ENCODE measurements around the gene CAPS2. TPM values are rescaled to one million over a fixed set of nuclear protein-coding genes. Genes with fewer than 3 reads are reported as not detected.

The CAPS2 gene
- total RNA-seq = 1 to 10 TPM; 7.2 to 9.8 TPM
- polyA plus RNA-seq (ENCODE audit: insufficient read length in 6 of 6) = 1 to 10 TPM; 5.2 to 9.6 (median 8.2) TPM
- long read RNA-seq, donor 1 = 0 reads
- long read RNA-seq, donor 2, partial matches to known transcripts = 0 of 1 reads
- long read RNA-seq, donor 2, other reads (novel, unspliced or antisense) = 0 of 1 reads
- long read RNA-seq, donor 3 = 0 reads
- long read RNA-seq, donor 4, partial matches to known transcripts = 0 of 1 reads
- long read RNA-seq, donor 4, other reads (novel, unspliced or antisense) = 1 of 1 reads
- long read RNA-seq, donor 5 = 0 reads
- long read RNA-seq, donor 6, partial matches to known transcripts = 0 of 1 reads
- long read RNA-seq, donor 6, other reads (novel, unspliced or antisense) = 0 of 1 reads
- long read RNA-seq, donor 7 = 0 reads
- long read RNA-seq, donor 8 = 0 reads
- long read RNA-seq, donor 9 = 0 reads
- long read RNA-seq, donor 10 = 0 reads
- long read RNA-seq, donor 11, partial matches to known transcripts = 0 of 6 reads
- long read RNA-seq, donor 11, other reads (novel, unspliced or antisense) = 5 of 6 reads
- long read RNA-seq, donor 12, partial matches to known transcripts = 0 of 1 reads
- long read RNA-seq, donor 12, other reads (novel, unspliced or antisense) = 0 of 1 reads

DNA sequence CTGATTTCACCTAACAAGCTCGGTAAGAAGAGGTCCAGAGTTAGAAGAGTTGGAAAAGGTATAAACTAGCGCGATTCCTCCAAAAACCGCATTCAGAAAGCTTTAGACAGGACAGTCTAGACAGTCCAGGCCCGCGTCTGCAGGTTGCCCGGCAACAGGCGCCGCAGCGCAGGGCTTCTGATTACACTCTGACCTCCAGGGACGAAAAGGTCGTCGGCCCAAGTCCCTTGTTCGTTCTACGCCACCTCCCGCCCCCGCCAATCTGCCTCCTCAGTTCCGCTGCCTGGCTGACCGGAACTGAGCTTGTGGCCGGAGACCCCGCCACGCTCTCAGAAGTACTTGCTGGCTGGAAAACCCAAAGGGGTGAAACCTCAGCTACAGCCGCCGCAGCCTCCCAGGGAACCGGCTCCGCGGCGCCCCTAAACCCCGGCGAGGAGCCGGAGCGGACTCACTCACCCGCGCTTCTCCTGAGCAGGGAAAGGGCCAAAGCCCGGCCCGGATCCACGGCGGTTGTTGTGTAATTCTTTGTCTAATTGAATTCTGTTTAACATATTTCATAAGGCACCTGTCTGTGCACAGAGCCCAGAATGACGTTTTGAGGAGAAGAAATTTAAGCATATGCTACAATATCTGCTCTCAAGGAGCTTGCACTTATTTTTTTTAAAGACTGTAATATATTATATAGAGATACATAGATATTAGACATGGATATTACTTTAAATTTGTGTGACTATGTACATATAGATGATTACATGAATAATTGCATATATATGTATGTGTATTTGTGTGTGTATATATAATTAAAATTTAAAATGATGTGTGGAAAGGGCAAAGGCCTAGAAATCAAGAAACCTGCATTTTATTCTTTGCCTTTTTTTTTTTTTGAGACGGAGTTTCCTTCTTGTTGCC lies at the start of gene CAPS2:
Gene CAPS2 (minus strand): TSS at position 407 of the 909 bp plus-strand sequence. CDS start 3,826 bp downstream, outside the sequence.
- TF ChIP-seq, protein P1, sequence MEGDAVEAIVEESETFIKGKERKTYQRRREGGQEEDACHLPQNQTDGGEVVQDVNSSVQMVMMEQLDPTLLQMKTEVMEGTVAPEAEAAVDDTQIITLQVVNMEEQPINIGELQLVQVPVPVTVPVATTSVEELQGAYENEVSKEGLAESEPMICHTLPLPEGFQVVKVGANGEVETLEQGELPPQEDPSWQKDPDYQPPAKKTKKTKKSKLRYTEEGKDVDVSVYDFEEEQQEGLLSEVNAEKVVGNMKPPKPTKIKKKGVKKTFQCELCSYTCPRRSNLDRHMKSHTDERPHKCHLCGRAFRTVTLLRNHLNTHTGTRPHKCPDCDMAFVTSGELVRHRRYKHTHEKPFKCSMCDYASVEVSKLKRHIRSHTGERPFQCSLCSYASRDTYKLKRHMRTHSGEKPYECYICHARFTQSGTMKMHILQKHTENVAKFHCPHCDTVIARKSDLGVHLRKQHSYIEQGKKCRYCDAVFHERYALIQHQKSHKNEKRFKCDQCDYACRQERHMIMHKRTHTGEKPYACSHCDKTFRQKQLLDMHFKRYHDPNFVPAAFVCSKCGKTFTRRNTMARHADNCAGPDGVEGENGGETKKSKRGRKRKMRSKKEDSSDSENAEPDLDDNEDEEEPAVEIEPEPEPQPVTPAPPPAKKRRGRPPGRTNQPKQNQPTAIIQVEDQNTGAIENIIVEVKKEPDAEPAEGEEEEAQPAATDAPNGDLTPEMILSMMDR (IDR thresholded peaks at IDR 0.05) = no peak
- H3K36me3 ChIP-seq = no peaks in the 10 kb centered on the region
- ATAC-seq = peak; percentile 98

DNA sequence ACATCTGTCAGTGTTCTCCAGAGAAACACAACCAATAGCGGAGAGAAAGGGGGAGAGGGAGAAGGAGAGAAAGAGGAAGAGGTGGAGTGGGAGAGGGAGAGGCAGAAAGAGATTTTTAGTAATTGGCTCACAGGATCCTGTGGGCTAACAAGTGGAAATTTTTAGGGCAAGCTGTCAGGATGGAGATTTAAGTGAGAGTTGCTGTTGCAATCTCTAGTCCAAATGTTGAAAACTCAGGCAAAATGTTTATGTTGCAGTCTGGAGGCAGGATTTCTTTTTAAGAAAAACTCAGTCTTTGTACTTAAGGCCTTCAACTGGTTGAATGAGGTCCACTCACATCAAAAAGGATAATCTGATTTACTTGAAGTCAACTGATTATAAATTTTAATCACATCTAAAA lies 48.2 kb upstream of the CAPS2 start:
- DNase-seq (no peak), ATAC-seq (no peak)
- H3K36me3 ChIP-seq = no peaks in the 10 kb centered on the region
- no peak overlapping the region for H3K27ac ChIP-seq
- TF ChIP-seq, protein P1 (IDR thresholded peaks at IDR 0.05) = no peak
- no peaks in the 10 kb centered on the region for H3K27me3 ChIP-seq
- intact Hi-C loops (cut with DNase I) = no loop called here
- H3K9me3 ChIP-seq = no peaks in the 10 kb centered on the region
- no peak overlapping the region for H3K4me3 ChIP-seq
- H3K4me1 ChIP-seq = no peaks in the 10 kb centered on the region

More for the DNA sequence above, at the start of gene CAPS2:
- Histone ChIP-seq H3K27me3 (no peaks in the 10 kb centered on the region), H3K27ac (peak within 1 kb of the TSS in 1 of 2 donors; percentile 20), H3K4me3 (peak within 1 kb of the TSS; percentile 43 to 46), H3K4me1 (peaks cover 2 to 25% of the 10 kb centered on the region in 2 donors), H3K9me3 (no peaks in the 10 kb centered on the region)
- intact Hi-C loops (cut with DNase I) = loop anchor here in 1 of 2 donors (10.0 kb wide), 1 partner anchor 165 kb away; no protein-coding TSS in a partner anchor
- peak; percentile 71 to 94 (median 84) for DNase-seq

DNA sequence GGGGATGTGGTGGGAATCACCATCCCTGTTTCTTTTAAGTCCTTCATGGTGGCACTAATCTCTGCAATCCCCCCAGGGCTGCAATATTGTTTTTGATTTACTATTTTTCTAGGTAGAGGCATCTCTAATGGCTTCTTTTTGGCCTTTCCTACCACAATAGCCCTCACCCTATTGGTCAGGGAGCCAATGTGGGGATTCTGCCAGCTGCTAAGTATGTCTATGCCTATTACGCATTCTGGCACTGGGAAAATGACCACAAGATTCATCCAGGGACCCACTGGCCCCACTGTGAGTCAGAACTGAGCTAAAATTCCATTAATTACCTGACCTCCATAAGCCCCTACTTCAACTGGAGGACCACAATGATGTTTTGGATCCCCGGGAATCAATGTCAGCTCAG lies 44.8 kb upstream of the CAPS2 start:
- Histone ChIP-seq H3K9me3 (no peaks in the 10 kb centered on the region), H3K4me3 (no peak overlapping the region), H3K36me3 (no peaks in the 10 kb centered on the region), H3K4me1 (no peaks in the 10 kb centered on the region), H3K27me3 (no peaks in the 10 kb centered on the region), H3K27ac (no peak overlapping the region)
- intact Hi-C loops (cut with DNase I) = no loop called here
- DNase-seq (no peak), ATAC-seq (no peak)
- TF ChIP-seq, protein P1 (IDR thresholded peaks at IDR 0.05) = no peak

DNA sequence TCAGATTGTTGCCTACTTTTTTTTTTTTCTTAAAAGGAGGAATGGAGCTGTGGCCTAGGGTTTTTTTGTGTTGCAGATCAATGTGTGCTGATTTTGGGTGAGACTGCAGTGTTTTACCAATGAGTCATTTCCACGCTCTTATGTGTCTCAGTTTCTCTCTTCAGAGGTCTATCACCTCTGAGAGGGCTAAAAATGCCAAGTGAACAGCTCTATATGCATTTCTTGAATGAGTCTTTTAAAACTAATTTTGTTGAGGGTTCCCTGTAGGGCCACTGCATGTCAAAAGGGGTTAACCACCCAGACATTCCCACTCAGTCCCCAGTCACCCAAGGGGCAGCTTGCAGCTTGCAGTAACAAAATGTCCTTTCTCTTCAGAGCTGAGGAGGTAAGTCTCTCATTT lies 36.5 kb upstream of the CAPS2 start:
- no peaks in the 10 kb centered on the region for H3K4me1 ChIP-seq
- TF ChIP-seq, protein P1 (IDR thresholded peaks at IDR 0.05) = no peak
- no peak overlapping the region for H3K27ac ChIP-seq
- H3K27me3 ChIP-seq = no peaks in the 10 kb centered on the region
- no peak for ATAC-seq
- intact Hi-C loops (cut with DNase I) = no loop called here
- no peaks in the 10 kb centered on the region for H3K36me3 ChIP-seq
- no peak overlapping the region for H3K4me3 ChIP-seq
- H3K9me3 ChIP-seq = no peaks in the 10 kb centered on the region
- DNase-seq = no peak
